Liver (tissue), 9 donors: ENCODE results near the gene ITGA11. TPM values are rescaled to one million over a fixed set of nuclear protein-coding genes. Genes with fewer than 3 reads are reported as not detected.

Experiments
- DNase-seq: peaks from one replicate; pipeline ENCODE4 v3.0.0-alpha.2; 2017; ENCODE audit warnings: low spot score
- H3K27ac ChIP-seq, 2 donors: one replicate each; pipeline ENCODE4 v1.7.0; 2013; ENCODE audit warnings: inconsistent platforms in 2 of 2, low read length in 2 of 2, control low read depth in 1 of 2, low read depth in 1 of 2, mild to moderate bottlenecking in 1 of 2
- H3K27me3 ChIP-seq, 4 donors: one replicate each; pipeline versions ENCODE4 v1.6.1 to v1.7.0; 2013; ENCODE audit warnings: low read length in 3 of 4, inconsistent platforms in 1 of 4, mild to moderate bottlenecking in 1 of 4, moderate library complexity in 1 of 4; ENCODE audit not compliant: control insufficient read depth in 4 of 4, insufficient read depth in 4 of 4
- H3K36me3 ChIP-seq, 4 donors: one replicate each; pipeline versions ENCODE4 v1.6.1 to v1.7.0; 2013; ENCODE audit warnings: low read length in 3 of 4, mild to moderate bottlenecking in 3 of 4, low read depth in 1 of 4, moderate library complexity in 1 of 4; ENCODE audit not compliant: control insufficient read depth in 4 of 4, insufficient read depth in 3 of 4
- H3K4me1 ChIP-seq, 4 donors: one replicate each; pipeline versions ENCODE4 v1.6.1 to v1.7.0; 2013; ENCODE audit warnings: low read length in 3 of 4, mild to moderate bottlenecking in 3 of 4, moderate library complexity in 1 of 4; ENCODE audit not compliant: control insufficient read depth in 4 of 4, insufficient read depth in 4 of 4
- H3K4me3 ChIP-seq, 3 donors: one replicate each; pipeline versions ENCODE4 v1.6.1 to v1.7.0; 2013; ENCODE audit warnings: low read length in 3 of 3, control low read depth in 1 of 3, low read depth in 1 of 3, mild to moderate bottlenecking in 1 of 3
- H3K9ac ChIP-seq, 2 donors: one replicate each; pipeline ENCODE4 v1.7.0; 2013; ENCODE audit warnings: low read length in 2 of 2, mild to moderate bottlenecking in 2 of 2, moderate library complexity in 2 of 2, control low read depth in 1 of 2, low read depth in 1 of 2
- H3K9me3 ChIP-seq, 4 donors: one replicate each; pipeline versions ENCODE4 v1.6.1 to v1.7.0; 2013; ENCODE audit warnings: low read length in 3 of 4; ENCODE audit not compliant: control insufficient read depth in 4 of 4
- FOXA1 ChIP-seq: IDR thresholded peaks from 2 replicates; pipeline ENCODE4 v1.6.1; 2016; ENCODE audit warnings: antibody characterized with exemption
- FOXA2 ChIP-seq: IDR thresholded peaks from 2 replicates; pipeline ENCODE4 v1.6.1; 2016; ENCODE audit warnings: antibody characterized with exemption
- GABPA ChIP-seq, 2 donors: IDR thresholded peaks in 1 of 2; conservative IDR thresholded peaks in 1 of 2; 2 replicates each; pipeline ENCODE4 v1.6.1; 2016; ENCODE audit warnings: antibody characterized with exemption in 2 of 2, mild to moderate bottlenecking in 1 of 2, moderate library complexity in 1 of 2
- HNF4A ChIP-seq, 2 donors: conservative IDR thresholded peaks; 2 replicates each; pipeline ENCODE4 v1.6.1; 2016; ENCODE audit warnings: antibody characterized with exemption in 2 of 2, mild to moderate bottlenecking in 2 of 2
- HNF4G ChIP-seq: IDR thresholded peaks from 2 replicates; pipeline ENCODE4 v1.6.1; 2016; ENCODE audit warnings: antibody characterized with exemption
- NR2F2 ChIP-seq: IDR thresholded peaks from 2 replicates; pipeline ENCODE4 v1.6.1; 2016; ENCODE audit warnings: antibody characterized with exemption
- RAD21 ChIP-seq, 2 donors: IDR thresholded peaks; 2 replicates each; pipeline ENCODE4 v1.6.1; 2016; ENCODE audit warnings: antibody characterized with exemption in 2 of 2, mild to moderate bottlenecking in 2 of 2
- RXRA ChIP-seq, 2 donors: IDR thresholded peaks; 2 replicates each; pipeline ENCODE4 v1.6.1; 2017 to 2018; ENCODE audit warnings: antibody characterized with exemption in 2 of 2, mild to moderate bottlenecking in 1 of 2
- SP1 ChIP-seq: IDR thresholded peaks from 2 replicates; pipeline ENCODE4 v1.6.1; 2018; ENCODE audit warnings: antibody characterized with exemption, mild to moderate bottlenecking
- TAF1 ChIP-seq: conservative IDR thresholded peaks from 2 replicates; pipeline ENCODE4 v1.6.1; 2016; ENCODE audit warnings: antibody characterized with exemption, mild to moderate bottlenecking
- YY1 ChIP-seq: IDR thresholded peaks from 2 replicates; pipeline ENCODE4 v1.6.1; 2016; ENCODE audit warnings: antibody characterized with exemption, mild to moderate bottlenecking
- WGBS: extraction: QIAGEN DNeasy Blood & Tissue Kit; methylation state at CpG from one replicate; pipeline ENCODE4 v1.1.7; 2013; 5-methylcytosine and 5-hydroxymethylcytosine counted together
- polyA plus RNA-seq, 2 donors: library from polyadenylated mRNA; stranded (reverse) in 1 of 2; unstranded in 1 of 2; fragments of 200-250 nt in 1 of 2; fragments of >200 nt in 1 of 2; fragmentation: Nextera tagmentation in 1 of 2; extraction: Ambion mirVana in 1 of 2; gene quantifications; one replicate each; pipeline versions ENCODE4 v1.2.1 to v1.2.3, GENCODE V29; 2013 to 2015
- total RNA-seq, 2 donors: library from RNA; depleted of rRNA; stranded (reverse); fragments of >200 nt; gene quantifications; one replicate each; pipeline ENCODE4 v1.2.3, GENCODE V29; 2014
- TF ChIP-seq, protein P1 (sequence below): IDR thresholded peaks from 2 replicates; pipeline ENCODE4 v1.6.1; 2016; ENCODE audit warnings: antibody characterized with exemption, mild to moderate bottlenecking
- TF ChIP-seq, protein P2 (sequence below): IDR thresholded peaks from 2 replicates; pipeline ENCODE4 v1.6.1; 2016; ENCODE audit warnings: antibody characterized with exemption
- TF ChIP-seq, protein P3 (sequence below): IDR thresholded peaks from 2 replicates; pipeline ENCODE4 v1.6.1; 2016; ENCODE audit warnings: antibody characterized with exemption
- TF ChIP-seq, protein P4 (sequence below): fragments of 150-350 bp; IDR thresholded peaks from 2 replicates; pipeline ENCODE4 v1.5.1; 2017; ENCODE audit warnings: improper control_type of control experiment, low read depth, low read length; ENCODE audit not compliant: missing input control
- TF ChIP-seq, protein P5 (sequence below): IDR thresholded peaks from 2 replicates; pipeline ENCODE4 v1.6.1; 2016; ENCODE audit warnings: antibody characterized with exemption
- donor health status: healthy.
- donor health status: healthy.
- donor health status: healthy.
- donor health status: healthy.
- donor health status: healthy.

ITGA11 gene
- total and polyA plus RNA-seq, 4 donors, result 0.32 to 1.0 (median 0.67) TPM

DNA sequence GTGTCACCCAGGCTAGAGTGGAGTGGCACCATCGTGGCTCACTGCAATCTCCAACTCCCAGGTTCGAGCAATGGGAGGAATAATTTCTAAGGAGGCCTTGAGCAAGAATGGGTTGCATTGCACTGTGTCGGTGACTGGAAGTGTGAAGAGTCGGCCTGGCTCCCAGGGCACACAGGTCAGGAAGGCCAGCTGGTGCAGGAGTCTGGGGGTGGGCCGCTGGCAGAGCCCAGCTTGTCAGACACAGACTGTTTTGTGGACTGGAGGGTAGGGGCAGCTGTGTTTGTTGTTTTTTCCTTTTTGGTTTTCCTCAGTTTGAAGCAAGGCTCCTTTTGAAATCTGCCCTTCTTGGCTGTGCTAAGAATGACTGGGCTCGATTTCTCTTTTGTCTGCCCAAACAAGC lies 66.2 kb downstream of the ITGA11 start (continued):
- TF ChIP-seq FOXA2 (no peak), YY1 (no peak)
- TF ChIP-seq, protein P1, sequence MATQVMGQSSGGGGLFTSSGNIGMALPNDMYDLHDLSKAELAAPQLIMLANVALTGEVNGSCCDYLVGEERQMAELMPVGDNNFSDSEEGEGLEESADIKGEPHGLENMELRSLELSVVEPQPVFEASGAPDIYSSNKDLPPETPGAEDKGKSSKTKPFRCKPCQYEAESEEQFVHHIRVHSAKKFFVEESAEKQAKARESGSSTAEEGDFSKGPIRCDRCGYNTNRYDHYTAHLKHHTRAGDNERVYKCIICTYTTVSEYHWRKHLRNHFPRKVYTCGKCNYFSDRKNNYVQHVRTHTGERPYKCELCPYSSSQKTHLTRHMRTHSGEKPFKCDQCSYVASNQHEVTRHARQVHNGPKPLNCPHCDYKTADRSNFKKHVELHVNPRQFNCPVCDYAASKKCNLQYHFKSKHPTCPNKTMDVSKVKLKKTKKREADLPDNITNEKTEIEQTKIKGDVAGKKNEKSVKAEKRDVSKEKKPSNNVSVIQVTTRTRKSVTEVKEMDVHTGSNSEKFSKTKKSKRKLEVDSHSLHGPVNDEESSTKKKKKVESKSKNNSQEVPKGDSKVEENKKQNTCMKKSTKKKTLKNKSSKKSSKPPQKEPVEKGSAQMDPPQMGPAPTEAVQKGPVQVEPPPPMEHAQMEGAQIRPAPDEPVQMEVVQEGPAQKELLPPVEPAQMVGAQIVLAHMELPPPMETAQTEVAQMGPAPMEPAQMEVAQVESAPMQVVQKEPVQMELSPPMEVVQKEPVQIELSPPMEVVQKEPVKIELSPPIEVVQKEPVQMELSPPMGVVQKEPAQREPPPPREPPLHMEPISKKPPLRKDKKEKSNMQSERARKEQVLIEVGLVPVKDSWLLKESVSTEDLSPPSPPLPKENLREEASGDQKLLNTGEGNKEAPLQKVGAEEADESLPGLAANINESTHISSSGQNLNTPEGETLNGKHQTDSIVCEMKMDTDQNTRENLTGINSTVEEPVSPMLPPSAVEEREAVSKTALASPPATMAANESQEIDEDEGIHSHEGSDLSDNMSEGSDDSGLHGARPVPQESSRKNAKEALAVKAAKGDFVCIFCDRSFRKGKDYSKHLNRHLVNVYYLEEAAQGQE, result no peak

DNA sequence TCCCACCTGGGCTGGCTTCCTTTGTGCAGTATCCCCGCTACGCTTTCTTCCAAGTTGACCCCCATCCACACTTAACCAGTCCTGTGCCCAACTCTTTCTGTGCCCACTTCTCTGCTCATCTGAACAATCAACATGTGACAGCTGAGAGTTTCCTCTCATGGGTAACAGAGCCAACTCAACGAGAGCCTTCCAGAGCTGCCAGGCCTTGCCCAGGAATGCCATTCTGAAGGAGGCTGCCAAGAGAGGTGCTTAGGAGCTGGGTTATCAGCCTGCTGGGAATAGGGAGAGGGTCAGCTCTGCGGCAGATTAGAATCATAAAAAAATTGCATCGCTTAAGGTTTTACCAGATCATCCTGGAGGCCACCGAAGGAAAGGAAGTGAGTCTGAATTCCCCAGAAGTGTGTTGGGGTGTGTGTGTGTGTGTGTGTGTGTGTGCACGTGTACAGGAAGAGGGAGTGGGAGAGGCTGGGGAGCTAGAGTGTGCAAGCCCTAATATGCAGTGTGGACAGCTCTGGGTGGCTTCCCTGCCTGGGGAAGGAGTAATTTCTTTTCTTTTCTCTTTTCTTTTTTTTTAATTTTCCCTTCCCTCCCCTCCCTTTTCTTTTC lies 66.7 kb downstream of the ITGA11 start:
- no peaks in the 10 kb centered on the region for H3K36me3 ChIP-seq
- H3K4me1 ChIP-seq, result peaks cover 0 to 3% (median 0%) of the 10 kb centered on the region in 4 donors
- no peak overlapping the region for H3K27ac ChIP-seq
- H3K4me3 ChIP-seq, result no peak overlapping the region
- no peak for DNase-seq
- H3K9me3 ChIP-seq, result no peaks in the 10 kb centered on the region
- TF ChIP-seq TAF1, result no peak
- TF ChIP-seq HNF4G, result no peak
- no peak for TF ChIP-seq FOXA2
- TF ChIP-seq, protein P2, sequence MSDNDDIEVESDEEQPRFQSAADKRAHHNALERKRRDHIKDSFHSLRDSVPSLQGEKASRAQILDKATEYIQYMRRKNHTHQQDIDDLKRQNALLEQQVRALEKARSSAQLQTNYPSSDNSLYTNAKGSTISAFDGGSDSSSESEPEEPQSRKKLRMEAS, result no peak
- TF ChIP-seq NR2F2, result no peak
- TF ChIP-seq, protein P3, sequence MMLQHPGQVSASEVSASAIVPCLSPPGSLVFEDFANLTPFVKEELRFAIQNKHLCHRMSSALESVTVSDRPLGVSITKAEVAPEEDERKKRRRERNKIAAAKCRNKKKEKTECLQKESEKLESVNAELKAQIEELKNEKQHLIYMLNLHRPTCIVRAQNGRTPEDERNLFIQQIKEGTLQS, result no peak
- no peak for TF ChIP-seq FOXA1
- no peak for TF ChIP-seq YY1
- no peak for TF ChIP-seq RAD21 (IDR thresholded peaks at IDR 0.05)
- TF ChIP-seq, protein P4, sequence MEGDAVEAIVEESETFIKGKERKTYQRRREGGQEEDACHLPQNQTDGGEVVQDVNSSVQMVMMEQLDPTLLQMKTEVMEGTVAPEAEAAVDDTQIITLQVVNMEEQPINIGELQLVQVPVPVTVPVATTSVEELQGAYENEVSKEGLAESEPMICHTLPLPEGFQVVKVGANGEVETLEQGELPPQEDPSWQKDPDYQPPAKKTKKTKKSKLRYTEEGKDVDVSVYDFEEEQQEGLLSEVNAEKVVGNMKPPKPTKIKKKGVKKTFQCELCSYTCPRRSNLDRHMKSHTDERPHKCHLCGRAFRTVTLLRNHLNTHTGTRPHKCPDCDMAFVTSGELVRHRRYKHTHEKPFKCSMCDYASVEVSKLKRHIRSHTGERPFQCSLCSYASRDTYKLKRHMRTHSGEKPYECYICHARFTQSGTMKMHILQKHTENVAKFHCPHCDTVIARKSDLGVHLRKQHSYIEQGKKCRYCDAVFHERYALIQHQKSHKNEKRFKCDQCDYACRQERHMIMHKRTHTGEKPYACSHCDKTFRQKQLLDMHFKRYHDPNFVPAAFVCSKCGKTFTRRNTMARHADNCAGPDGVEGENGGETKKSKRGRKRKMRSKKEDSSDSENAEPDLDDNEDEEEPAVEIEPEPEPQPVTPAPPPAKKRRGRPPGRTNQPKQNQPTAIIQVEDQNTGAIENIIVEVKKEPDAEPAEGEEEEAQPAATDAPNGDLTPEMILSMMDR, result no peak
- TF ChIP-seq GABPA (IDR thresholded peaks at IDR 0.05 in 1 of 2, conservative IDR thresholded peaks at IDR 0.05 in 1 of 2), result no peak
- TF ChIP-seq SP1, result no peak
- no peak overlapping the region for H3K9ac ChIP-seq
- 77% methylated on average over 7 of the region's 7 CpGs for WGBS
- no peaks in the 10 kb centered on the region for H3K27me3 ChIP-seq

DNA sequence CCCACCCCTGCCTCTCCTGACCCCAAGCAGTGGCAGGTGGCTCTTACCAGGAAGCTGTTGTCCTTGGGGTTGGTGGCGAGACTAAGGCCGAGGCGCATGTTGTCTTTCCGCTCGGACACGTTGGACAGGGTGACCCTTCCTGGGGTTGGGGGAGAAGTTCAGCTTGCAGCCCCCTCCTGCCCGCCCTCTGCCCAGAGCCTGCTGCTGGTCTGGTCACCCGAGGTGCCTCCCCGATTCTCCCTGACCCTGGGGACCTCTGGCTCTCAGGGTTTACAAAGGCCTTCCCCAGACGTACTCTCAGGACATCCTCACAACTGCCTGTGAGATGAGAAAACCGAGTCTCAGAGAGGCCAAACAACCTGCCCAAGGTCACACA lies 67.3 kb downstream of the ITGA11 start:
- TF ChIP-seq, protein P3, result no peak
- TF ChIP-seq TAF1, result no peak
- TF ChIP-seq HNF4A (conservative IDR thresholded peaks at IDR 0.05), result no peak
- TF ChIP-seq, protein P2, result no peak
- TF ChIP-seq GABPA (IDR thresholded peaks at IDR 0.05 in 1 of 2, conservative IDR thresholded peaks at IDR 0.05 in 1 of 2), result no peak
- TF ChIP-seq, protein P5, sequence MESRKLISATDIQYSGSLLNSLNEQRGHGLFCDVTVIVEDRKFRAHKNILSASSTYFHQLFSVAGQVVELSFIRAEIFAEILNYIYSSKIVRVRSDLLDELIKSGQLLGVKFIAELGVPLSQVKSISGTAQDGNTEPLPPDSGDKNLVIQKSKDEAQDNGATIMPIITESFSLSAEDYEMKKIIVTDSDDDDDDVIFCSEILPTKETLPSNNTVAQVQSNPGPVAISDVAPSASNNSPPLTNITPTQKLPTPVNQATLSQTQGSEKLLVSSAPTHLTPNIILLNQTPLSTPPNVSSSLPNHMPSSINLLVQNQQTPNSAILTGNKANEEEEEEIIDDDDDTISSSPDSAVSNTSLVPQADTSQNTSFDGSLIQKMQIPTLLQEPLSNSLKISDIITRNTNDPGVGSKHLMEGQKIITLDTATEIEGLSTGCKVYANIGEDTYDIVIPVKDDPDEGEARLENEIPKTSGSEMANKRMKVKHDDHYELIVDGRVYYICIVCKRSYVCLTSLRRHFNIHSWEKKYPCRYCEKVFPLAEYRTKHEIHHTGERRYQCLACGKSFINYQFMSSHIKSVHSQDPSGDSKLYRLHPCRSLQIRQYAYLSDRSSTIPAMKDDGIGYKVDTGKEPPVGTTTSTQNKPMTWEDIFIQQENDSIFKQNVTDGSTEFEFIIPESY, result no peak
- TF ChIP-seq RXRA (IDR thresholded peaks at IDR 0.05), result no peak
- TF ChIP-seq, protein P4, result no peak
- TF ChIP-seq FOXA2, result no peak
- no peak for TF ChIP-seq HNF4G
- Histone ChIP-seq H3K9me3 (no peaks in the 10 kb centered on the region), H3K36me3 (no peaks in the 10 kb centered on the region), H3K27ac (no peak overlapping the region), H3K27me3 (no peaks in the 10 kb centered on the region), H3K9ac (no peak overlapping the region), H3K4me3 (no peak overlapping the region), H3K4me1 (peaks cover 0 to 3% (median 0%) of the 10 kb centered on the region in 4 donors)
- no peak for DNase-seq
- WGBS, result 84% methylated on average over 11 of the region's 11 CpGs
